Colon (tissue), 2 donors: ENCODE data around the gene KTN1.

Experiments used
- FAIRE-seq: peaks from 2 replicates; lab custom pipeline; 2012; peaks lifted over from hg19 to GRCh38; lab: Jason Lieb, UNC
- donor health status: control.
- donor health status: control.

The KTN1 gene

GRCh38 chr14:55572578-55572977, 7.4 kb upstream of the KTN1 start:
- FAIRE-seq = no peak

GRCh38 chr14:55574988-55575387, 5.0 kb upstream of the KTN1 start:
- FAIRE-seq = no peak

GRCh38 chr14:55577229-55577628, 2.8 kb upstream of the KTN1 start:
- FAIRE-seq = no peak

GRCh38 chr14:55578511-55578910, 1.5 kb upstream of the KTN1 start:
- no peak for FAIRE-seq

- no peak for FAIRE-seq
Observed at GRCh38 chr14:55580470-55581341, 699 bp downstream of the KTN1 start.

GRCh38 chr14:55581342-55581771, 1.4 kb downstream of the KTN1 start:
- no peak for FAIRE-seq

GRCh38 chr14:55582746-55583145, 2.7 kb downstream of the KTN1 start:
- FAIRE-seq = no peak

- no peak for FAIRE-seq
Observed at GRCh38 chr14:55583942-55584468, 4.0 kb downstream of the KTN1 start.

GRCh38 chr14:55585854-55586253, 5.8 kb downstream of the KTN1 start:
- FAIRE-seq = no peak

- no peak for FAIRE-seq
Observed at GRCh38 chr14:55586411-55586810, 6.4 kb downstream of the KTN1 start.

- no peak for FAIRE-seq
Observed at GRCh38 chr14:55587847-55588246, 7.8 kb downstream of the KTN1 start.

GRCh38 chr14:55588259-55588699, 8.3 kb downstream of the KTN1 start:
- no peak for FAIRE-seq

- FAIRE-seq = no peak
Observed at GRCh38 chr14:55589171-55589570, 9.2 kb downstream of the KTN1 start.

GRCh38 chr14:55592436-55592835, 12.4 kb downstream of the KTN1 start:
- no peak for FAIRE-seq

- no peak for FAIRE-seq
Observed at GRCh38 chr14:55593698-55594097, 13.7 kb downstream of the KTN1 start.

- no peak for FAIRE-seq
Observed at GRCh38 chr14:55599250-55599879, 19.4 kb downstream of the KTN1 start.

GRCh38 chr14:55600784-55601561, 21.0 kb downstream of the KTN1 start:
- no peak for FAIRE-seq

- FAIRE-seq = no peak
Observed at GRCh38 chr14:55603401-55603953, 23.5 kb downstream of the KTN1 start.

- no peak for FAIRE-seq
Observed at GRCh38 chr14:55604488-55604887, 24.5 kb downstream of the KTN1 start.

- FAIRE-seq = no peak
Observed at GRCh38 chr14:55604900-55605418, 25.0 kb downstream of the KTN1 start.

- no peak for FAIRE-seq
Observed at GRCh38 chr14:55605793-55606192, 25.8 kb downstream of the KTN1 start.

GRCh38 chr14:55607386-55607785, 27.4 kb downstream of the KTN1 start:
- no peak for FAIRE-seq
